GM12872 (cell line): ENCODE data around the gene ZIC2.

Experiments
- TF ChIP-seq, protein P1 (sequence below): IDR thresholded peaks from 3 replicates; pipeline ENCODE4 v1.5.1; 2011; ENCODE audit warnings: low read depth, mild to moderate bottlenecking, low read length, moderate library complexity; ENCODE audit not compliant: insufficient read depth

ZIC2 gene

DNA sequence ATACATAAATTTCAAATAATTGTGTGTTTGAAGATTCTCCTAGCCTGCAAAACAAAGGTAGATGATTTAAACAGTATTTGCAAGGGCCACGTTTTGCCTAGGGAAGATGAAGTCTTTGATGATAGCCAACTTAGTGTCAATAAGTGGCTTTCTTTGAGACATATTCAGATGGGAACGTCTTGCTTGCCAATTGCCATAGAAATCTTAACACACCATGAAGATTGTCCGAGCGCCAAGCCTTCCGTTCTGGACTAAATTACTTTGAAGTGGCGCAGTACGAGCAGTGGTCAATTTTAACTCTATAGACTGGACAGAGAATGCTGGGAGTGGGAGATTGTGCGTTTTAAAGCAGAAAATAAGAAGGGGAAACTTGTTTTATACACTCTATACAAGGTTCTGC, 19.9 kb upstream of the ZIC2 start:
- TF ChIP-seq, protein P1, sequence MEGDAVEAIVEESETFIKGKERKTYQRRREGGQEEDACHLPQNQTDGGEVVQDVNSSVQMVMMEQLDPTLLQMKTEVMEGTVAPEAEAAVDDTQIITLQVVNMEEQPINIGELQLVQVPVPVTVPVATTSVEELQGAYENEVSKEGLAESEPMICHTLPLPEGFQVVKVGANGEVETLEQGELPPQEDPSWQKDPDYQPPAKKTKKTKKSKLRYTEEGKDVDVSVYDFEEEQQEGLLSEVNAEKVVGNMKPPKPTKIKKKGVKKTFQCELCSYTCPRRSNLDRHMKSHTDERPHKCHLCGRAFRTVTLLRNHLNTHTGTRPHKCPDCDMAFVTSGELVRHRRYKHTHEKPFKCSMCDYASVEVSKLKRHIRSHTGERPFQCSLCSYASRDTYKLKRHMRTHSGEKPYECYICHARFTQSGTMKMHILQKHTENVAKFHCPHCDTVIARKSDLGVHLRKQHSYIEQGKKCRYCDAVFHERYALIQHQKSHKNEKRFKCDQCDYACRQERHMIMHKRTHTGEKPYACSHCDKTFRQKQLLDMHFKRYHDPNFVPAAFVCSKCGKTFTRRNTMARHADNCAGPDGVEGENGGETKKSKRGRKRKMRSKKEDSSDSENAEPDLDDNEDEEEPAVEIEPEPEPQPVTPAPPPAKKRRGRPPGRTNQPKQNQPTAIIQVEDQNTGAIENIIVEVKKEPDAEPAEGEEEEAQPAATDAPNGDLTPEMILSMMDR, result no peak

DNA sequence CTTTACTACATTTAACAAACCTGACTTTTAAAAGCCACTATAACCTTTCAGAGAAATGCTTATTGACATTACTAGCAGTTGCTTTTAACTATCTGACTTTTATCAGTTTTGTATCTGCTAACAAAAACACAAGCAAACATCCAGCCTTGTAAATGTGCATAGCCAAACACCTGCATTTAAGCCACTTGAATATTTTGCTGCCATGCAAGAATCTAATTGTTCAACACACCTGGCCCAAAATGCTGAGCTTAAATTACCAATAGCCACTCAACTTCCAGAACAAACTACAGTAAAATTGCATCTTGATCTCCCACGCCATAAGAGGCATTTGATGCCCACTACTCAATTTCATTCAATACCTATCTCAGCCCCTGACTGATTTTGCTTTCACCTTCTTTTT, 19.3 kb upstream of the ZIC2 start:
- TF ChIP-seq, protein P1, result no peak

DNA sequence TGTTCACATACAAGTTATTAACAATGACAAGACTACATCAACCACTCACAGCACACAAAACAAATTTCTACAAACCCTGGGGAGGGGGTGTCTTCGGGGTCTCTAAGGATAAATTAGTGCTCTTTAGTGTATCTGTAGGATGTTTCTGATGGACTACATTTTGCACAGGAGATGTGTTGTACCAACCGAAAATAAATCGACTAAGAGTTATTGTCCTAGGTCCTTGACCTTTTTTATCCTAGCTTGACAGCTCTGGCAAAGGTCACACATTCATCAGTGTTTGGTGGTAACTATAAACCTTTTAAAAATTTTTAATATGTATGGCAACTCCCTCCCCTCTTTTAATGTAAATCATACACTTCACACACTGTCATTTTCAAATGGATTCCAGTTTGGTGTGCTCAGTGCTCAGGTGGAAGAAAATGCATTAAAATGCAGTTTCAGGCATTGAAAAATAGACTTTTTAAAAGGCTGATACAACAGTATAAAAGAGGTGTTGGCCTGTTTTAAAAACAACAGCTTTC, 17.7 kb upstream of the ZIC2 start:
- TF ChIP-seq, protein P1, result no peak

DNA sequence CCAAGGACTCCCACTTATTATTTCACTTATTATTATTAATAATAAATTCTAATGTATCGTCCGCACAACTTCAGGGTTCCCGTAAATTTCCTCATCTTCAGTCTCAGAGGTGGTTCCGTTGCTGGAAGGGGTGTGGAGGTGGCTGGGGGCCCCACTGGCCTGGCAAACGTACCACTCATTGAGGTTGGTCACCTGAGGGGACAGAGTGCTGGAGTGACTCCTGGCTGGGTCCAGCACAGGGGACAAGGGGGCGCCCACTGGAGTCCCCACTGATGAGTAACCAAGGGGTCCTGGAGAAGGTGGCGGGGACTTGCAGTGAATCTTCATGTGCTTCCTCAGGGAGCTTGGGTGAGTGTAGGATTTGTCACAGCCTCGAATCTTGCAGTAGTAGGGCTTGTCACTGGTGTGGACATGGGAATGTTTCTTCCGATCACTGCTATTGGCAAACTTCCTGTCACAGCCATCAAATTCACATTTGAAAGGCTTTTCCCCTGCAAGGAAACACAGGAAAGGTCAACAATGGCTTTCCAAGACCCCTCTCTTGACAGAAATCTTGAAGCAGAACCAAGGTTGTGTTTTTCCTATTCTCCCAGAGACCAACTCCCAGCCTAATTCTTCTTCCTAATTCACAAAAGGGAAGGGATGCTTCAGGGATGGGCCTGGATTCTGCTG, 16.1 kb upstream of the ZIC2 start:
- TF ChIP-seq, protein P1, result no peak

DNA sequence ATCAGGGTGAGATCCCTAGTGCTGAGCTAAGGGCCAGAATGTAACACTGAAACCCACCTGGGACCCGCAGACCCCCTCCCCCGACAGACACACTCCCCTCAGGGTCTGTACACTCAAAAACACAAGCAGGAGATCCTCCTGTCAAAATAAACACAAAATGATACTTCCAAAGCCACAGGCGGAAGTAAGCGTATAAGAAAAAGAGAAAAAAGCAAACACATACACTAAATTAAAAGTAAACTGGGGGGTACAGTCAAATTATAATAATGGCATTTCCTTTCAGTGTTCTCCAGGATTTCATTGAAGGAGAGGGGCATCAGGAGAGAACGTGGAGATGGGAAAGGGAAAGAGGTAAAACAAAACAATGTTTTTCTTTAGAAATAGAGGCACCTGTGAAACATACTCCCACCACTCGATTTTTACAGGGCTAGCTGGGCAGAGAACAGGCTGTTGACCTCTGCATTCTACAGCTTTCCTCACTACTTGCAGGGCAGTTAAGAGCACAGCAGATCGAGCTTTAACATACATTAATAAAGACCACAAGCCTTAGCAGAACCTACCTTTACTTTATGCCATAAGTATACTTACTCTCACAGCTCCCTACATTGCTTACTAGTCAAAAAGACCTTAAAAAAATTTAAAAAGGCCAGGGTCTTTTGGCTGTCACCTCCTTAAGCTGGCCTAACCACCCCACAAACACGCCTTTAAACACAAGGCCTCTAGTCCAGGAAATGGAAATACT, 15.3 kb upstream of the ZIC2 start:
- TF ChIP-seq, protein P1, result no peak

DNA sequence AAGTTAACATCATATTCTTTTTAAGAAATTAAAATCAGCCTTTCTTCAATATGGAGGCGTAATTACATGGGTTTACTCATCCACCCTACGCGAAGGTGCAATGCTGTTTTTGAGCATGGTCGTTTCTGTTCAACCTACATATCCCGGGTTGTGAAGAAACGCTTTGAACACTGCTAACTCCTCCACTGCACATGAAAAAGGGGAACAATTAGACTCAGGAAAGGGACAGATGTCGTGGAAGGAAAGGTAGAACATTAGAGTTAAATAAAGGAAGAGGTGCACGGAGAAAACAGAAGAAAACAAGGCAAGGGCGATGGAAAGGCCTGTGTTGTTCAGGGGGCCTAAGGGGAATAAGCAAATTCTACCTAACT, 14.1 kb upstream of the ZIC2 start:
- TF ChIP-seq, protein P1, result no peak

DNA sequence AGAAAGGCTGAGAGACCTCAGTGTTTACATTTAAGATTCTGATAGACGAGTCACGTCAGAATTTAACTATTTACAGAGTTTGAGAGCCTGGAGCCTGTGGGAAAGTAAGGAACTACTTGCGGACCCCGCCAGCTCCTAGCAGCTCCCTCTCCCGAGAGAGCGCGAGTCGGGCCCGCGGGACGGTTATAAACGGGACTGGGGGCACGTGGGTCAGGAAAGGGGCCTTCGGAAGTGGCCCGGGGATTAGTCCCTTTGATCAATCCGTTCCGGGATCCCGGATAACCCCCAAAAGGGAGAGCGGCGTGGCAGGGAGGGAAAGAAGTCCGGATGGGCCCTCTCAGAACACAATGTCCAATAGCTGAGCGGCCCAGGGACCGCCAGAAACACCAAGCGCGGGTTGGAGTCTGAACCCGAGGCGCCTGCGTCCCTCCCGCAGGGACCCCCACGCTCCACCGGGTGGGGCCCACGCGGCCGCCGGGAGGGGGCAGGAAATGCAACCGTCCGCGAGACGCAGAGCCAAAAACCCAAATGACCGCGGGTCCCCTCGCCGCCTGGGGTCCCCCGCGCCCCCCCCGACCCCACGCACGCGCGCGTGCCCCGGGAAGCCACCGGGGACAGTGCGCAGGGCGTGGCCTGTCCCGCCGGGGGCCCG, 13.6 kb upstream of the ZIC2 start:
- TF ChIP-seq, protein P1, result no peak
